HG03066 (cell line): ENCODE measurements around the gene GTF2A2.

Experiments
- ATAC-seq: cut with Tn5 transposase; IDR thresholded peaks from one replicate; pipeline ENCODE4 v1.9.1; 2021; ENCODE audit warnings: low read depth; ENCODE audit not compliant: unreplicated experiment

Gene GTF2A2

DNA sequence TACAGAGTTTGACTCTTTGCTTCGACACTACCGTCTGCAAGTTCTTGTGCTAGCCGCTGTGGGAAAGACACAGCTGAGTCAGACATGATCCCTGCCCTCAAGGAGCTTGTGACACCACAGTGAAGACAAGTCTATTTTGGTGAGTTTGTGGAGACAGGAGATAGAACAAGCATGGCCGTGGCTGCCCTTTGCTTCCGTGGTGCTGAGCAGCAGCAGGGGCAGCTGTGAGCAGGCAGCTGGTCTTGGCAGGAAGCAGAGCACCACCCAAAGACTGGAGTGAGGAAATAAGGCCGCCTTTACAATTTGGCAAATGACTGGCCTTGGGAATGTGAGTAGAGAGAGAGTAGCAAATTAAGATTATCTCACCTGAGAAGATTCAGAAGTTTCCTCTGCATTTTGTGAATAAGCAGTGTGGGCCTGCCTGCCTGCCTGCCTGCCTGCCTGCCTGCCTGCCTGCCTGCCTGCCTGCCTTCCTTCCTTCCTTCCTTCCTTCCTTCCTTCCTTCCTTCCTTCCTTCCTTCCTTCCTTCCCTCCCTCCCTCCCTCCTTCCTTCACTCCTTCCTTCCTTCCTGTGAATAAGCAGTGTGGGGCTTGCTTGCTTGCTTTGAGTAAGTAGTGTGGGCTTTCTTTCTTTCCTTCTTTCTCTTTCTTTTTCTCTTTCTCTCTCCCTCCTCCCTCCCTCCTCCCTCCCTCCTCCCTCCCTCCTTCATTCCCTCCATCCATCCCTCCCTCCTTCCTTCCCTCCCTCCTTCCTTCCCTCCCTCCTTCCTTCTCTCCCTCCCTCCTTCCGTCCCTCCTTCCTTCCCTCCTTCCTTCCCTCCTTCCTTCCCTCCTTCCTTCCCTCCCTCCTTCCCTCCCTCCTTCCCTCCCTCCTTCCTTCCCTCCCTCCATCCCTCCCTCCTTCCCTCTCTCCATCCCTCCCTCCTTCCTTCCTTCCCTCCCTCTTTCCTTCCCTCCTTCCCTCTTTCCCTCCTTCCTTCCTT, 47.3 kb downstream of the GTF2A2 start:
- no peak for ATAC-seq

DNA sequence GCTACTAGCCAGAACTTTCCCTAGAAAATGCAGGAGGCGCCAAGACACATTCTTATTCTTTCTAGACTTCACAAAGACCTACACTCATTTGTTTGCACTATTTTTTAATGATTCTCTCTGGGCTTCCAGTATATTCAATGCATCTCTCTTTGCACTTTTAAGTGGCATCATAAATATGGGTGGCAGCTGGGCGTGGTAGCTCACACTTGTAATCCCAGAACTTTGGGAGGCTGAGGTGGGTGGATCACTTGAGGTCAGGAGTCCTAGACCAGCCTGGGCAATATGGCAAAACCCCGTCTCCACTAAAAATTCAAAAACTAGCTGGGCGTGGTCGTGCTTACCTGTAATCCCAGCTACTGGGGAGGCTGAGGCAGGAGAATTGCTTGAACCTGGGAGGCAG, 51.3 kb downstream of the GTF2A2 start:
- no peak for ATAC-seq

DNA sequence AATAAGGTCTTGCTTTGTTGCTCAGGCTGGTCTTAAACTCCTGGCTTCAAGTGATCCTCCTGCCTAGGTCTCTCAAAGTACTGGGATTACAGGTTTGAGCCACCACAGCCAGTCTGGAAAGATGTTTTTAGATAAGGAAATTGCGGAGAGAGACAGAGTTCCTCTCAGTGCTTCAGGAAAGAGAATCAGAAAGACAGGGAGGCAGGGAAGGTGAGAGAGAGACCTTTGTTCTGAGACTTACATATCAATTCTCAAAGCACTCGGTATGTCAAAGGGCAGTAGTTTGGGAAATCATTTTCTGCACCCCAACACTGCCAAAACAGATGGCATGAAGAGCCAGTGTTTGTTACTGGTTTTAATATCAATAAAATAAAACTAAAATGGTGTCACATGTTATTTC, 58.9 kb downstream of the GTF2A2 start:
- no peak for ATAC-seq

DNA sequence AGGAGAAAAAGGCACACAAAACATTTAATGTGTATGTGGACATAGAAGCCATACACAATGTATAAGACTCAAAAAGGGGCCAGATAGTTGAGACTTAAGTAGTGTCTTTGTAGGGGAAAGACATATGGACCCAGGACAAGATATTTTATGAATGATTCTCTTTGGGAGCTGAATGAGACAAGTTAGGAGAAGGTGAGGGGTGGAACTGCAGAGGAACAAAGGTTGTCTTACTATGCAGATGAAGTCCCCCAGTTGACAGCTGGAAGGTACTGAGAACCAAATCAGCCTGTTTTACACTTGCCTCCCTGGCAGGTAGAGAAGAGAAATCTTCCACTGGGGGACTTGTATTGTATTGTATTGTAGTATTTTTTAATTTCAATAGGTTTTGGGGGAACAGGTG, 60.7 kb downstream of the GTF2A2 start:
- no peak for ATAC-seq

DNA sequence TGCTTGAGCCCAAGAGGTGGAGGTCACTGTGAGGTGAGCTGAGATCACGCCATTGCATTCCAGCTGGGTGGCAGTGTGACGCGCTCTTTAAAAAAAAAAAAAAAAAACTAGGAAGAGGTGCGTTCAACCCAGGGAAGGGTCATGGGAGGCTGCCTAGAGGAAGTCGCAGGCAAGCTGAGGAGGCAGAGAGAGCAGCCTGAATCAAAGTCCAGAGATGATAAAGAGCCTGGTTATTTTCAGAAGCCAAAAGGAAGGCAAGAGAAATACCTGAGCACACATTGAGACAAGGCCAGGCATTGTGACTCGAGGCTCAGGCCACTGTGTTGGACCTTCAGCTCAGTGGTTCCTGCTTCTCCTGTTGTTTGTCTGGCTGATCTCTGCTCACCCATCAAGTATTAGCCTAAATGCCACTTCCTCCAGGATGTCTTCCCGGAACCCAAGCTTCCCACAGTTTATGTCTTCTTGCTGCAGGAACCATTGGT, 61.8 kb downstream of the GTF2A2 start:
- no peak for ATAC-seq

DNA sequence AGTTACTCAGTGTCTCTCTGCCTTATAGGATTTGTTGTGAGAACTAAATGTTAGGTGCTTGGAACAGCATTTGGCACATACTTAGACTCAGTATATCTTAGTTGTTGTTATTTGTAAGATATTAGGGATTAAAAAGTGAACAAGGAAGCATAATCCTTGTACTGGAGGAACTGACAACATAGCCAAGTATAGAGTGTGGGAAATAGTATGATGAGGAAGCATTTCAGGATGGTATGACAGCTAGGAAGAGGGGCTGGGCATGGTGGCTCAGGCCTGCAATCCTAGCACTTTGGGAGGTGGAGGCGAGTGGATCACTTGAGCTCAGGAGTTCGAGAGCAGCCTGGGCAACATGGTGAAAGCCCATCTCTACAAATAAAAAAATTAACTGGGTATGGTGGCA, 62.3 kb downstream of the GTF2A2 start:
- no peak for ATAC-seq

DNA sequence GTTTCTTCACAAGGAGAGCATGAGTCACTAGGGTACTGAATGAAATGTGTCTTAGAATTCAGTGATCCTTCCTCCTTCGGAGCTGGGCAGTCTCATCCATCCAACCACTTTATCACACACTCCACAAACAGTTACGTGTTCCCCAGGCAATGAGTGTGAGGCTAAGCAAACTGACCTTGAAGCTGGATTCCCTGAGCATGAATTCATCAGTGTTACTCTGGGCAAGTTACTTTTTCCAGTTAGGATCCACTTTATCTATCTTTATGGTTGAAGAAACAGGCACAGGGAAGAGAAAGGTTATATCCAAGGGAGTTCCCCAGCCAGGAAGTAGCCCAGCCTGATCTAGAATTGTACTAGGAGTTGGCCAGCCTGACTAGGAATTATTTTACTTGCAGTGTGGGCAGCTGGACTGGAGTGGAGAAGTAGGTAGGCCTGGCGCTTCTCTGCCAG, 62.8 kb downstream of the GTF2A2 start:
- no peak for ATAC-seq

DNA sequence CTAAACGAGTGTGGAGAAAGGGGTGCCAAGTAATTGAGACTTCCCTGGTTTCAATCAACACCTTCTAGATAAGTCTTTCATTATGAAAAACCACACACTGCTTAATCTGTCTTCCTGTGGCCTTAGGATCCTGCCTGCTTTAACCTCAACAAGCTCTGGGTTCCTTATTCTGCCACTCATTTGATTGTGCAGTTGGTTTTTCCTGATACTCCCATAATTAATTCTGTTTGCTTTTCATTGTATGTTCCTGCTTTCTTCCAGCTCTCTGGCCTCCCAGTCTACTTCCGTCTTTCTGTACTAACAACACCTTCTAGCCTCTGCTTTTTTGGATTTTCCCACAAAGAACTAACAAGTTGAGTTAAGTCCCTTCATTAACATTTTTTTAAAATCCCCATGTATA, 66.0 kb downstream of the GTF2A2 start:
- ATAC-seq: no peak

DNA sequence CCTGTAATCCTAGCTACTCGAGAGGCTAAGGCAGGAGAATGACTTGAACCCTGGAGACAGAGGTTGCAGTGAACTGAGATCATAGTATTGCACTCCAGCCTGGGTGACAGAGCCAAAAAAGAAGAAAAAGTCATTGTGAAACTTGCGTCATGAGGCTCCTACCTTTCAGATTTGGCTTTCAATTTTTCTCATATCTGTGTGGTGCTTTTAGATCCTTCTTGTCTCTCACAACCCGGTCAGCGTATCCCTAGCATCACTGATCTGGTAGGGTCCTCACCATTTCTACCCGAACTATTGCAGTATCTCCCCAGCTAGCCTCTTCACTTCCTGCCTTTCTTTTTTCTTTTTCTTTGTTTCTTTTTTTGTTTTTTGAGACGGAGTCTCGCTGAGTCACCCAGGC, 67.3 kb downstream of the GTF2A2 start:
- ATAC-seq: no peak
